GM12872 (cell line): ENCODE data around the gene EIF4G2.

Experiments
- CTCF ChIP-seq: IDR thresholded peaks from 3 replicates; pipeline ENCODE4 v1.5.1; 2011; ENCODE audit warnings: low read depth, mild to moderate bottlenecking, low read length, moderate library complexity; ENCODE audit not compliant: insufficient read depth

EIF4G2 gene

GRCh38 chr11:10806206-10806605 lies 2.5 kb downstream of the EIF4G2 start:
- TF ChIP-seq CTCF, result no peak

GRCh38 chr11:10805741-10806140 lies 3.0 kb downstream of the EIF4G2 start:
- no peak for TF ChIP-seq CTCF

GRCh38 chr11:10803676-10804075 lies 5.0 kb downstream of the EIF4G2 start:
- no peak for TF ChIP-seq CTCF

- TF ChIP-seq CTCF, result no peak
These were observed 8.4 kb downstream of the EIF4G2 start for GRCh38 chr11:10800292-10800691.

- TF ChIP-seq CTCF, result no peak
These were observed 10.3 kb downstream of the EIF4G2 start for GRCh38 chr11:10798330-10798928.

- TF ChIP-seq CTCF, result no peak
These were observed 11.2 kb downstream of the EIF4G2 start for GRCh38 chr11:10797531-10797930.

GRCh38 chr11:10797001-10797400 lies 11.7 kb downstream of the EIF4G2 start:
- no peak for TF ChIP-seq CTCF
